Keratinocyte (primary cell): Measurements from ENCODE around the gene MN1.

Experiments
- EZH2 ChIP-seq: IDR thresholded peaks from one replicate; pipeline ENCODE4 v1.6.1; 2012; ENCODE audit warnings: inconsistent platforms, mild to moderate bottlenecking, low read length, moderate library complexity
- TF ChIP-seq, protein P1 (sequence below), 3 experiments: IDR thresholded peaks in 1 of 3; conservative IDR thresholded peaks in 1 of 3; optimal IDR thresholded peaks in 1 of 3; 2 replicates in 2 of 3; 3 replicates in 1 of 3; pipeline versions ENCODE3 to v1.5.1; 2011; ENCODE audit warnings: low read length in 3 of 3, mild to moderate bottlenecking in 3 of 3, moderate library complexity in 2 of 3, control low read depth in 1 of 3, inconsistent platforms in 1 of 3; ENCODE audit not compliant: insufficient read depth in 2 of 3; ENCODE audit errors: extremely low read depth in 1 of 3

DNA sequence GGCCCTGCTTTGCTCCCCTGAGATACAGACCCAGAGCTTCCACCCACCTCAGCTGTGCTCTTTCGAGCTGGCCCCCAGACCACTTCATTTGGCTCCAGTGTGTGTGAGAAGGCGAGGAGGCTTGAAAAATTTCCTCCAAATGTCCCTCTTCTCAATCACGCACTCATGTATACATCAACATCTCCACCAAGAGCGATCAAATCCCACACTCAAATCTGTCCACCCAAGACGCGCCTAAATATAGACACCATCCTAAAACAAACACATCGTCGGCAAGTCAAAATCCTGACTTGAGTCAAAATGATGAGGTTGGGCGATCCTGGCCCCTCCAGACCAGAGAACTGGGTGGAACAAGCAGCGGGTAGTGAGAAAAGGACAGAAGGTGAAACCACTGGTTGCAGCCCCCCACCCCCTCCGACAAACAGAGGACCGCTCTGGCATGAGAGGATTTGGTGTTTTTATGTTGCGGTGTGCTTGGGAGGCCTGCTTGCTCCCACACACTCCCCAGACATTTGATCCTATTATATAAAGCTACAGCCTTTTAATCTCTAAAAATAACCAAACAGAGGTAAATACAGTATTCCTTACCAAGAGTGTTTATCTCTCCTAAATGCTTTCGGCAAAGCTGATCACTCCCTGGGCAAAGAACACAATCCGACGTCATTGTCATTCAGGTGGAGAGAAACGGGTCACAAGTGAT lies 10.2 kb downstream of the MN1 start:
- TF ChIP-seq, protein P1, sequence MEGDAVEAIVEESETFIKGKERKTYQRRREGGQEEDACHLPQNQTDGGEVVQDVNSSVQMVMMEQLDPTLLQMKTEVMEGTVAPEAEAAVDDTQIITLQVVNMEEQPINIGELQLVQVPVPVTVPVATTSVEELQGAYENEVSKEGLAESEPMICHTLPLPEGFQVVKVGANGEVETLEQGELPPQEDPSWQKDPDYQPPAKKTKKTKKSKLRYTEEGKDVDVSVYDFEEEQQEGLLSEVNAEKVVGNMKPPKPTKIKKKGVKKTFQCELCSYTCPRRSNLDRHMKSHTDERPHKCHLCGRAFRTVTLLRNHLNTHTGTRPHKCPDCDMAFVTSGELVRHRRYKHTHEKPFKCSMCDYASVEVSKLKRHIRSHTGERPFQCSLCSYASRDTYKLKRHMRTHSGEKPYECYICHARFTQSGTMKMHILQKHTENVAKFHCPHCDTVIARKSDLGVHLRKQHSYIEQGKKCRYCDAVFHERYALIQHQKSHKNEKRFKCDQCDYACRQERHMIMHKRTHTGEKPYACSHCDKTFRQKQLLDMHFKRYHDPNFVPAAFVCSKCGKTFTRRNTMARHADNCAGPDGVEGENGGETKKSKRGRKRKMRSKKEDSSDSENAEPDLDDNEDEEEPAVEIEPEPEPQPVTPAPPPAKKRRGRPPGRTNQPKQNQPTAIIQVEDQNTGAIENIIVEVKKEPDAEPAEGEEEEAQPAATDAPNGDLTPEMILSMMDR (optimal IDR thresholded peaks at IDR 0.05 in 1 of 3, IDR thresholded peaks at IDR 0.05 in 1 of 3, conservative IDR thresholded peaks at IDR 0.05 in 1 of 3; ENCODE audit: extremely low read depth in 1 of 3, insufficient read depth in 2 of 3, low read length in 3 of 3), result no peak
- TF ChIP-seq EZH2, result no peak
